Femur (tissue), 1 donor: ENCODE data around the gene FAAP20.

Experiments
- DNase-seq: peaks from one replicate; pipeline ENCODE4 v3.0.0-alpha.2; 2017

FAAP20 gene

GRCh38 chr1:2194319-2194897 is at the start of gene FAAP20:
Gene FAAP20, minus strand, starts transcription at chr1:2194772. Its CDS starts 23 bp downstream, at chr1:2194749.
- DNase-seq, result peak; percentile 92

- DNase-seq, result peak; percentile 18
Observed at GRCh38 chr1:2242814-2243725, 48.5 kb upstream of the FAAP20 start.

DNA sequence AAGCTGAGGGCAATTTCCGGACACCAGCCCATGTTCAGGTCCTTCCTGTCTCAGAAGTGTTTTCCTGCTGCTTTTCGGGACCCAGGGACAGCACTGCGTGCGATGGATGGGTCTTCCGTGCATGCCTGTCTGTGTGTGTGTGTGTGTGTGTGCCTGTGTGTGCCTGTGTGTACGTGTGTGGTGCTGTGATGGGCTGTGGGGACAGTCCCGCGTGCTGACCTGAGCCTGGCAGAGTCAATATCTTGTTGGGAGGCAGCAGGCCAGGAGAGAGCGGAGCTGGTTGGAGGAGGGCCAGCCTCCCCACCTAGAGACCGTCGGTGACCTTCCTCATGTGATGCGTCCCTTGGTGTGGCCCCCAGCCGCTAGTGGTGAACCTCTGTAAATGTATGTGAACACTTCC is 47.2 kb upstream of the FAAP20 start:
- DNase-seq, result peak; percentile 26

GRCh38 chr1:2240270-2241156 is 45.9 kb upstream of the FAAP20 start:
- DNase-seq, result peak; percentile 65

DNA sequence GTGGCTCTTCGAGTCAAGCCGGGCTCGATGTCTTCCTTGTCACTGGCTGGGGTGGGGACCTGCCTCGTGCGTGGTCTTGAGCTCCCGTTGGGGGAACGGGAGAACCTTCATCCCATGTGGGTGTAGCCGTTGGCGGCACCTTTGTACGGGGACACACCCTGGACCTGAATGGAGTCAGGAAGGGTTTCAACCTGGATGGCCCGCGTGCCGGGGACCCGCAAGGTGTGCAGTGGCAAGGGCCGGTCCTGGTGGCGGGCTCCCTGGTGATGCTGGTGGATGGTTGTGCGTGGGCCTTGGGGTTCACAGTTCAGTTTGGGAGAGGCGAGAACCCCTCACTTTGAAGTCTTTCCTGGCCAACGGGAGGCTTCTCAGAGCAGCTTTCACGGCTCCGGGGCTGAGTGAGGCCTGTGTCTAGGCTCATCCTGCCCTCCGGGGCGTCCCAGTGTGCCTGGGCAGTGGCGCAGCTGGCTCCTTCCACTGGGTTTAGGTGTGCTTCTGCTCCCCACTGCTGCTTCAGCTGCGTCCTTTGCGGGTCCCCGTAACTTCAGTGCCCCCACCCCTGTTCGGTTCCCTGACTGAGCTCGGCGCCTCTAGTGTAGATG is 44.9 kb upstream of the FAAP20 start:
- peak; percentile 23 for DNase-seq

- DNase-seq, result no peak
Observed at GRCh38 chr1:2239013-2239370, 44.4 kb upstream of the FAAP20 start.

DNA sequence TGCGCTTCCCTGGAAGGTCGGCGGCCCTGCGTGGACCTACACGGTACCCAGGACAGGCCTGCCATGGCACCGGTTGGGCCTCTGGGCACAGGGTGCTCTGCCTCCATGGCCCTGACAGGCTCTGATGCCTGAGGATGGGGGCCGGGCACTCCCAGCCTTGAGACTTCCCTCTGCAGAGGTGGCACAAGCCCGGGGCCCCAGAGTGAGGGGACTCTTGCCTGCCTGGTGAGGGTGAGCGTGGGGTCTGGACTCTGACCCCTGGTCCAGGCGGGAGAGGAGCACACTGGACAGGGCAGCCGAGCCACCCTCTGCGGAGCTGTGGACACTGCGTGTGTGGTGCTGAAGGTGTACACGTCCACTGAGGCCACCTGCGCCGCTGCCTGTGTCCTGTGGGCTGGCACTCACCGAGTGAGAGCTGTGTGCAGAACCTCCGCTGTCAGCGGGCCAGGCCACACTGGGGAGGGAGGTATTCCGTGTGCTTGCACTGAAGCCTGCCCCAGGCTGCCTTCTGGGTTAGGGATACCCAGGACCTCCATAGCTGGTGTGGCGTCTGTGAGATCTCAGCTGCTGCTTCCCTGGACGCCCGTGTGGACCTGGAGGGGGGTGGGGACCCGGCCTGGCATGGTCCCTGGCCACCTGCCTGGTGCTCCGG is 43.9 kb upstream of the FAAP20 start:
- peak; percentile 29 for DNase-seq

- peak; percentile 23 for DNase-seq
Observed at GRCh38 chr1:2237773-2238172, 43.2 kb upstream of the FAAP20 start.

DNA sequence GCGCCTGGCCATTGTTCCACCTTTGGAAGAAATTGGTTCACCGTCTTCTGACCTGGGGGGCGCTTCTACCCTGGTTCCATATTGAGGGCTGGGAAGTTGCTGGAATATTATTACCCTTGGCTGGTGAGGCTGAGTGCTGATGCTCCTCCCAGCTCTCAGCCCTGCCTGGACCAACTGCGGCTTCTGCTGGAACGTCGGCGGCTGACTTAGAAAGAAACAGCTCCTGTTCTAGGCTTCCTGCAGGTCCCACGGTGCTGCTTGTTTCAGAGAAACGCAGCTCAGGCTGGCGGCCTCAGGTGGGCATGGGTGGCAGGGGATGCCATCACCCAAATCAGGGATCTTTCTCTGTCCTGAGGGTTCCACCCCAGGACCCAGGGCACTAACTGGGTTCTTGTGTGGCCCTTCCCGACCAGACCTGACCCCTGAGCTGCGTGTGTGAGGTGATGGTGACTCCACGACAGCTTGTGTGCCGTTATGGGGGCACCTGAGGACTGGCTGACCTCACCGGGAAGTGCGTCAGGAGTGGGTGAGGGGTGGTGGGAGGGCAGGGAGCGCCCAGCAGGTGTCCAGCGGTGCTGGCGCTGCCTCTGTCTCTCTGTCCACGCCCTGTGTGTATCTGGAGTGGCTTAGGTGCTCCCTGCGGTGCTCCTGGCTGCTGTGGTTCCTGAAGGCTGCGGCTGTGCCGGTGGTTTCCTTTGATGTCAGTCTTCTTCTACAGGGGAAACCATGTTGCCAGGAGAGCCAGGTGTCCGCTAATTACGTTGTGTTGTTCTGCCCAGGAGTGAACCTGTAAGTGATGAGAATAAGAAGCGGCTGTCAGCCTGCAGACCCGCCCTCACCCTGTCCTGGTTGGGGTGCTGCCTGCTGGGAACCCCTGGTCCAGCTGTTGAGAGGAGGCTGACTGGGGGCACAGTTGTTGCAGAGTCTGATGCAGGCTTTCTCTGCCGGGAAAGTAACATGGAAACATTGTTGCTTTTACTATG is 42.4 kb upstream of the FAAP20 start:
- peak; percentile 22 for DNase-seq

GRCh38 chr1:2235300-2235998 is 40.9 kb upstream of the FAAP20 start:
- peak; percentile 20 for DNase-seq

- DNase-seq, result no peak
Observed at GRCh38 chr1:2234762-2235113, 40.2 kb upstream of the FAAP20 start.

DNA sequence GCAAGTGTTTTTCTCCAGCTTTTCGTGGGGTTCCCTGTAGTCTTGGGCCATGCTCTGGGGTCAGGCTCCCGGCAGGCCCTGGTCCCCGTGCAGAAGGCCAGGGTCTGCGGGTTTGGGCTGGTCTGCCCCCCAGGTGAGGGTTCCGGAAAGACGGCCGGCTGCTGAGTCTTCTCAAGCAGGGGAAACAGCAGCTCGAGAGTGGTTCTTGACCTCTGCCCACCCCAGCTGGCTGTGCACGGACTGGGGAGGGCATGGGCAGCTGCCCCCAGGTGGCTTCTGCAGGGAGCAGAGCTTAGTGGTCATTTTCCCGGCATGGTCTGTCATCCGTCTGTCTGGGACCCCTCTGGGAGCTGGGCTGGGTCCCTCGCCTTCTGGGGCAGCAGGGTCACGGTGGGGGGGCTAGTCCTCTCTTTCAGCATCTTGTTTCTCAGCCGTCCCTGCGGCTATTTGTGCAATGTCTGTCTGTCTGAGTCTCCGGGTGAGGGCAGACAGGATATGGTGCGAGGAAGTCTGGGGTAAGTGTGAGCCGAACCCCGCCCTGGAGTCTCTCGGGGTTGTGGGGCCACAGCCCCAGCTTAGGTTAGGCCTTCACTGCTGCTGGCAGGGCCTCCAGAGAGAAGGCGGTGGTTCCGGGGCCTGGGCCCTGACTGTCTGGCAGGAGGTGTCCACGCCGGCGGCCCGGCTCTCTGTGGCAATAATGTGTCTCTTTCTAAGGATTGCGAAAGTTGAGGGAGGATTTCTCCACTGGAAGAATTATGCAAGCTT is 39.6 kb upstream of the FAAP20 start:
- peak; percentile 82 for DNase-seq

- peak; percentile 24 for DNase-seq
Observed at GRCh38 chr1:2233468-2233867, 38.9 kb upstream of the FAAP20 start.

DNA sequence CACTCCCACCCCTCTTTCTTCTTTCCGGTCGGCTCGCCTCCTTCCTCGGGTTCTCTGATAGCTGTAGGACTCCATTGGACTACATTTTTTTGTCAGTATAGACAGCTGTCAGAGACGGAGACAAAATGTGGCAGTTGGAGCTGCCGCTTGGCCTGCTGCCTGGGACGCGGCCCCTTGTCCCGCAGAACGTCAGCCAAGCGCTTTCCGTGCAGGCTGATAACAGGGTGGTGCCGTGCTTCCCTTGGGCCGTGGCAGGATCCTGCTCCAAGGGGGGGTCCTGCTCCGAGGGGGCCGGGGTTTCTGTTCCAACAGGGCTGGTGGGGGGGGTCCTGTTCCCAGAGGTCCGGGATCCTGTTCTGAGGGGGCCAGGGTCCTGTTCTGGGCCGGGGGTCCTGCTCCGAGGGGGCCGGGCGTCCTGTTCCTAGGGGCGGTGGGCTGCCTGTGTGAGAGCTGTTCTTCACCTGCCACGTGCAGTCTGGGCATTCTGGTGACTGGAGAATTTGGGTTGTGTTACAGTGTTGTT is 38.4 kb upstream of the FAAP20 start:
- DNase-seq, result peak; percentile 54

DNA sequence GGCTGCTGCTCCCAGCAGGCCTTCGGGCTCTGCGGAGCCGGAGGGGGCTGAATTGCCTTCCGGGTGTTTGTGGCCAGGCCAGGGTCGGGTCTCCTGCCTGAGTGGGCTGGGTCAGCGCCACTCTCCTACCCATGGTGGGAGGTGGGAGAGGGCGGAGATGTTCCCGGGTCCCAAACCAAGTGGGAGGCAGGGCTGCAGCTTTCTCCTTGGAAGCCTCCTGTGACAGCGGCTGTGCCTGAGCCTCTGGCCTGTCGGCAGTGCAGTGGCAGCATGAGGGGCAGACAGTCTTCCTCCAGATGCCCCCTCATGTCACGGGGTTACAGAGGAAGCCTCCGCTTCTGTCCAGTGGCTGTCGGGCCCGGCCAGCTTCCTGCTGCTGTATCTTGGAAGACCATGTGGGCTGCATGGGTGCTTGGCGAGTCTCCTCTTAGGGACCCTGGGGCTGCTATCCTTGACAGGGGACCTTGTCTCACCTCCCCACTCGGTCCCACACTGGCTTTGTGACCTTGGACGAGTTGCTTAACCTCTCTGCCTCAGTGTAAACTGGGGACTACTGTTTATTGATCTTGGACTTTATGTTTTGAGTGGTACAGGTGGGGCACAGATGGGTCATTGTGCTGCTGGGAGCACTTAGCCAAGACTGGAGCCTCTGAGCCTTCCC is 37.8 kb upstream of the FAAP20 start:
- peak; percentile 28 for DNase-seq

DNA sequence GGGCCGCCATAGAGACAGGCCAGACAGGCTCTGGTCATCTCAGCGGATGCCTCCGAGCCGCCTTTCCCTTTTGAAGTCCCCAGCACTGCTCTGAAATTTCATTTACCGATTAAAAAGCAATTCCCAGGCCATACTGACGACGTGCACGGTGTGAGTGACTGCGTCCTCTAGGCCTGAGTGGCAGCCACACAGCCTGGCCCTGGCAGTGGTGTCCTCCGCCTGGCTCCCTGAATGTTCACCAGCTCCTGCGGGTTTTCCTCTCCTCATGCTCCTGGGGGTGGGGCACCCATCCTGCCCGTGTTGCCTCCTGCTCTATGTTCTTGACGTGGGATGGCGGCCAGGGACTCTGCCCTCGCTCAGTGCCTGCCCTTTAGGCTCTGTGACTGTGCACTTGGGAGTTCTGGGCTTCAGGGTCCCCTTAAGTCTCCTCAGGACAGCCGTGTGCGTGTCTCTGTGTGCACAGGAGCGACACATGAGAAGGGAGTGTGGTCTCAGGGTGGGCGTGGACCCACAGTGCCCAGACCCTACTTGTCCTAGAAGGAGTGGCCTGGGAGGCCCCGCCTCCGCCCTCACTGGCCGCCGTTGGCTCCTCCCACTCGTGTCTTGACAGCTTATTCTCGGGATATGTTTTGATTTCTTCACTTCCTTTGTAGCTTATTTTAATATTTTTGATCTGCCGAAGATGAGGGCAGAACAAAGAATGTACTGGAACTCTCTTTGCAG is 37.1 kb upstream of the FAAP20 start:
- DNase-seq, result peak; percentile 82

GRCh38 chr1:2230781-2231531 is 36.4 kb upstream of the FAAP20 start:
- peak; percentile 48 for DNase-seq
